DND-41 (cell line): ENCODE data around the gene S100A9.
"Not testable (repeated sequence)": the region's sequence is repeated elsewhere in the genome, so short reads cannot be mapped to it uniquely, and the experiment has no call there.

Source experiments
- EZH2 ChIP-seq: IDR thresholded peaks from 3 replicates; pipeline ENCODE4 v1.6.1; 2012; ENCODE audit warnings: borderline replicate concordance, low read depth, mild to moderate bottlenecking, moderate library complexity, low read length, inconsistent platforms; ENCODE audit not compliant: severe bottlenecking
- TF ChIP-seq, protein P1 (sequence below): IDR thresholded peaks from 2 replicates; pipeline ENCODE4 v1.5.1; 2012; ENCODE audit warnings: borderline replicate concordance, low read length, moderate library complexity, mild to moderate bottlenecking; ENCODE audit not compliant: poor library complexity, severe bottlenecking; ENCODE audit errors: extremely low read depth

DNA sequence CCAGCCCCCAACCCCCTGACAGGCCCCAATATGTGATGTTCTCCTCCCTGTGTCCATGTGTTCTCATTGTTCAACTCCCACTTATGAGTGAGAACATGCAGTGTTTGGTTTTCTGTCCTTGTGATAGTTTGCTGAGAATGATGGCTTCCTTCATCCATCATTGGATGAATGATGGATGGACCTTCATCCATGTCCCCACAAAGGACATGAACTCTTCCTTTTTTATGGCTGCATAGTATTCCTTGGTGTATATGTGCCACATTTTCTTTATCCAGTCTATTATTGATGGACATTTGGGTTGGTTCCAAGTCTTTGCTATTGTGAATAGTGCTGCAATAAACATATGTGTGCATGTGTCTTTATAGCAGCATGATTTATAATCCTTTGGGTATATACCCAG is 43.3 kb upstream of the S100A9 start:
- TF ChIP-seq, protein P1, sequence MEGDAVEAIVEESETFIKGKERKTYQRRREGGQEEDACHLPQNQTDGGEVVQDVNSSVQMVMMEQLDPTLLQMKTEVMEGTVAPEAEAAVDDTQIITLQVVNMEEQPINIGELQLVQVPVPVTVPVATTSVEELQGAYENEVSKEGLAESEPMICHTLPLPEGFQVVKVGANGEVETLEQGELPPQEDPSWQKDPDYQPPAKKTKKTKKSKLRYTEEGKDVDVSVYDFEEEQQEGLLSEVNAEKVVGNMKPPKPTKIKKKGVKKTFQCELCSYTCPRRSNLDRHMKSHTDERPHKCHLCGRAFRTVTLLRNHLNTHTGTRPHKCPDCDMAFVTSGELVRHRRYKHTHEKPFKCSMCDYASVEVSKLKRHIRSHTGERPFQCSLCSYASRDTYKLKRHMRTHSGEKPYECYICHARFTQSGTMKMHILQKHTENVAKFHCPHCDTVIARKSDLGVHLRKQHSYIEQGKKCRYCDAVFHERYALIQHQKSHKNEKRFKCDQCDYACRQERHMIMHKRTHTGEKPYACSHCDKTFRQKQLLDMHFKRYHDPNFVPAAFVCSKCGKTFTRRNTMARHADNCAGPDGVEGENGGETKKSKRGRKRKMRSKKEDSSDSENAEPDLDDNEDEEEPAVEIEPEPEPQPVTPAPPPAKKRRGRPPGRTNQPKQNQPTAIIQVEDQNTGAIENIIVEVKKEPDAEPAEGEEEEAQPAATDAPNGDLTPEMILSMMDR = not testable (repeated sequence)
- not testable (repeated sequence) for TF ChIP-seq EZH2
